ENCODE data around the gene PI4KA. TPM values are rescaled to one million over a fixed set of nuclear protein-coding genes. Genes with fewer than 3 reads are reported as not detected.

The PI4KA gene
- total RNA-seq, 1 donor from 2014 or later: 113 TPM

DNA sequence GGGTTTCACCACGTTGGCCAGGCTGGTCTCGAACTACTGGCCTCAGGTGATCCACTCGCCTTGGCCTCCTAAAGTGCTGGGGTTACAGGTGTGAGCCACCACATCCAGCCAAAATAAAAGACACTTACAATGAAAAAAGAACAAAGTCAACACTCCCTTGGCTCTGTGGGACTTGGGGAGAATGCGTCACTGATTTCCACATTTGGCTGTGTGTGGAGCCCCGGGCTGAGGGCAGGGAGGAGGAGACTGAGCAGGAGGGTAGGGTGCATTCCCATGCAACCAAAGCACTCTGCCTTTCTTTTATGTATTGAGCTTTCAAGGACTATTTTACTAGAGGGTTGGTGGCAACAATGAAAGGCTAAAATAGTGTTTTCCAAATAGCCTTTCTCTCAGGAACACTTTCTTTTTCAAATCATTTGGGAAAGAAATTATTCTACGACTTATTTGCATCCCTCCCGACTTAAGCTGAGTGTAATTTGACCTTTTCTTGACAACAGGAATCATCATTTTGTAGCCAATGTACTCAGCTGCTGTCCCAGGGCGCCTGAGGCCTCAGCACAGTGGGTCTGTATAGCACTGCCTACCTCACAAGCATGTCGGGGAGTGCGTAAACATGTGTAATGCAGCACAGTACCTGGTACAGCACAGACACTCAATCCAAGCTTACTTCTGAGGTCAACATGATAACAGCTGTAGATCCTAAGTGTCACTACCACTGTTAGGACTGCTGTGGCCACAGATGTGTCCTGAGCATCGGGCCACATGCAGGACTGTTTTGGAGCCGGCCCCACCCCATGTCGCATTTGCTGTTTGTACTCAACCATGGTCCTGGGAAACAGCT lies 94.8 kb downstream of the PI4KA start:
- H3K4me1 ChIP-seq: no peaks in the 10 kb centered on the region
- intact Hi-C loops (cut with DNase I): no loop called here
- no peak overlapping the region for H3K27ac ChIP-seq
- no peaks in the 10 kb centered on the region for H3K9me3 ChIP-seq
- no peaks in the 10 kb centered on the region for H3K27me3 ChIP-seq
- no peak overlapping the region for H3K4me3 ChIP-seq
- ATAC-seq (peak; percentile 58), DNase-seq (no peak)
- H3K36me3 ChIP-seq: peaks cover 56% of the 10 kb centered on the region
- no peak for TF ChIP-seq CTCF (IDR thresholded peaks at IDR 0.05)

- peaks cover 56% of the 10 kb centered on the region for H3K36me3 ChIP-seq
- DNase-seq (no peak), ATAC-seq (peak; percentile 34)
- intact Hi-C loops (cut with DNase I): no loop called here
- no peaks in the 10 kb centered on the region for H3K27me3 ChIP-seq
- TF ChIP-seq CTCF (IDR thresholded peaks at IDR 0.05): no peak
- H3K4me1 ChIP-seq: no peaks in the 10 kb centered on the region
- no peak overlapping the region for H3K27ac ChIP-seq
- no peak overlapping the region for H3K4me3 ChIP-seq
- no peaks in the 10 kb centered on the region for H3K9me3 ChIP-seq
Measured at GRCh38 chr22:20762233-20762796, 96.3 kb downstream of the PI4KA start.

DNA sequence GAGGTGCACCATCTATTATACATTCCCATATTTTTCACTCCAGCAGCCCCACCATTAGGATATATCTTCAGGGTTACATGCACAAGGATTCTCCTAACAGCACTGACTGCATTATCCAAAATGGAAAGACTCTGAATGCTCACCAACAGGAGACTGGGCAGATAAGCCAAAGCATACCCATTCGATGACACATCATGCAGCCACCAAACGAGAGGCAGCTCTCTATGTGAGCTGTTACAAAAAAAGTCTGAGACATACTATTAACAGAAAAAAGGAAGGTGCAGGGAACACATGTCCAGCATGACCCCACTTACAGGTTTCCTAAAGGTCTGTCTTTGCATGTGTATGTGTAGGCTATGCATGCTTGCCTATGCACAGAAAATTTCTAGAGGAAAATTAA lies 97.1 kb downstream of the PI4KA start:
- DNase-seq: no peak
- Histone ChIP-seq H3K4me1 (no peaks in the 10 kb centered on the region), H3K9me3 (no peaks in the 10 kb centered on the region), H3K4me3 (no peak overlapping the region), H3K27me3 (no peaks in the 10 kb centered on the region), H3K27ac (no peak overlapping the region), H3K36me3 (peaks cover 63% of the 10 kb centered on the region)
- TF ChIP-seq CTCF (IDR thresholded peaks at IDR 0.05): no peak
- intact Hi-C loops (cut with DNase I): no loop called here
- no peak for ATAC-seq

- intact Hi-C loops (cut with DNase I): no loop called here
- Histone ChIP-seq H3K36me3 (peaks cover 57% of the 10 kb centered on the region), H3K4me1 (no peaks in the 10 kb centered on the region), H3K9me3 (no peaks in the 10 kb centered on the region), H3K27ac (no peak overlapping the region), H3K4me3 (no peak overlapping the region), H3K27me3 (no peaks in the 10 kb centered on the region)
- no peak for TF ChIP-seq CTCF (IDR thresholded peaks at IDR 0.05)
- ATAC-seq (no peak), DNase-seq (no peak)
Measured at GRCh38 chr22:20760084-20760483, 98.5 kb downstream of the PI4KA start.

GRCh38 chr22:20758688-20759087 lies 99.9 kb downstream of the PI4KA start:
- no peak for TF ChIP-seq CTCF (IDR thresholded peaks at IDR 0.05)
- Histone ChIP-seq H3K36me3 (peaks cover 48% of the 10 kb centered on the region), H3K9me3 (no peaks in the 10 kb centered on the region), H3K4me1 (no peaks in the 10 kb centered on the region), H3K27me3 (no peaks in the 10 kb centered on the region), H3K27ac (no peak overlapping the region), H3K4me3 (no peak overlapping the region)
- intact Hi-C loops (cut with DNase I): no loop called here
- DNase-seq: no peak
- ATAC-seq: peak; percentile 48
